Measurements from ENCODE around the gene GPA33. TPM values are rescaled to one million over a fixed set of nuclear protein-coding genes. Genes with fewer than 3 reads are reported as not detected.
"Not testable (repeated sequence)": the region's sequence is repeated elsewhere in the genome, so short reads cannot be mapped to it uniquely, and the experiment has no call there.

Gene GPA33
- total RNA-seq, 1 donor from 2014 or later: not detected

DNA sequence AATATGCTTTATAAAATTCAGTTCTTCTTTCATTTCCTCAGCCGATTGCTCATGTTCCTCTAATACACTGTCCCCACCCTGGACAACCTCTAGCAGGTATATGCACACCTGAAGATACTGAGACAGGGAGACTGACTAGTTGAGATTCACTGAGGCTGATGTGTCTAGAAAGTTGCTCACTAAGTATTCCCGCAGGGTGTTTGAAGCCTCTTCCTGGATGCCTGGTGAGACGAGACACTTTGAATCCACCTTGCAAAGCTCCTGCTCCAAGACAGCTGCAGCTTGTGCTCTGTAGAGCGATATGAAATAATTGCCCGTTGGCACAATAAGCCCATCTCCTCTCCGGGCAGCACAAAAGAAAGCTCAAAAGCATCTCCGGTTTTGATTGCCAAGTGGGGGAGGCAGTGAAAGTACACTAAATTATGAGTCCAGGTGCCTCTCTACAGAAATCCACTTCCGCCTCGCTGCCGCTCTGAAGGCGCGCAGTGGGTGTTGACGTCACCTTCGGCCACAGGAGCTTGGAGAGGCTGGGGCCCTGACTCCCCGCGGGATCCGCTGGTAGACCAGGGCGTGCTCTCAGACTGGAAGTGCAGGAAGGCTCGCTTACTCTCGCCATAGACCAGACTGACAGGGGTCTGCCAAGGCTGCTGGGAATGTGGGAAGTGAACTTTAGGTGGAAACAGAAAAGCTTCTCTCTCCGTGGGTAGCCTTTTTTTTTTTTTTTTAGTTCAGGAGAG is 46.3 kb downstream of the GPA33 start:
- Mint-ChIP-seq H3K9me3 (ENCODE audit: unreplicated experiment) (no peaks in the 10 kb centered on the region), H3K27me3 (ENCODE audit: unreplicated experiment) (no peaks in the 10 kb centered on the region), H3K36me3 (ENCODE audit: unreplicated experiment) (no peaks in the 10 kb centered on the region), H3K4me1 (ENCODE audit: low read depth, unreplicated experiment) (no peaks in the 10 kb centered on the region), H3K27ac (ENCODE audit: unreplicated experiment) (no peak overlapping the region), H3K4me3 (ENCODE audit: unreplicated experiment) (peak overlapping the region; percentile 27)
- TF ChIP-seq, protein P1, sequence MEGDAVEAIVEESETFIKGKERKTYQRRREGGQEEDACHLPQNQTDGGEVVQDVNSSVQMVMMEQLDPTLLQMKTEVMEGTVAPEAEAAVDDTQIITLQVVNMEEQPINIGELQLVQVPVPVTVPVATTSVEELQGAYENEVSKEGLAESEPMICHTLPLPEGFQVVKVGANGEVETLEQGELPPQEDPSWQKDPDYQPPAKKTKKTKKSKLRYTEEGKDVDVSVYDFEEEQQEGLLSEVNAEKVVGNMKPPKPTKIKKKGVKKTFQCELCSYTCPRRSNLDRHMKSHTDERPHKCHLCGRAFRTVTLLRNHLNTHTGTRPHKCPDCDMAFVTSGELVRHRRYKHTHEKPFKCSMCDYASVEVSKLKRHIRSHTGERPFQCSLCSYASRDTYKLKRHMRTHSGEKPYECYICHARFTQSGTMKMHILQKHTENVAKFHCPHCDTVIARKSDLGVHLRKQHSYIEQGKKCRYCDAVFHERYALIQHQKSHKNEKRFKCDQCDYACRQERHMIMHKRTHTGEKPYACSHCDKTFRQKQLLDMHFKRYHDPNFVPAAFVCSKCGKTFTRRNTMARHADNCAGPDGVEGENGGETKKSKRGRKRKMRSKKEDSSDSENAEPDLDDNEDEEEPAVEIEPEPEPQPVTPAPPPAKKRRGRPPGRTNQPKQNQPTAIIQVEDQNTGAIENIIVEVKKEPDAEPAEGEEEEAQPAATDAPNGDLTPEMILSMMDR (IDR thresholded peaks at IDR 0.05; ENCODE audit: partially characterized antibody, unreplicated experiment): no peak
- DNase-seq: no peak

DNA sequence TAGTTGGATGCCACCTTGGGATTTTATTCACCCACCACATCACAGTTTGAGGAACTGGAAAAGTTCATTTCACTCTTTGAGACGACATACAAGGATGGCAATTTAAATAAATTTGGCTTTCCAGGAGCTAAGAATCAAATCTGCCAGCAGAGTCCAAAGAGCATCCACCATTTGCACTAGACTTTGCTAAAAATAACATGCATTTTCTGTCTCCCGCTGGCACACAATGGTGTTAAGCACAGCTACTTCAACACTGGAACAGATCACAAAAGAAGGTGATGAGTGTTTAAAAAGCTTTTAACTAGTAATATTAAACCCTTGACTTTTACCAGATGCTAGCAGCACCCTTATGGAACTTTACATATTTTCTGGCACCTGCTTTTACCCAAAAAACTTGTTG is 56.5 kb downstream of the GPA33 start:
- Mint-ChIP-seq H3K27me3 (ENCODE audit: unreplicated experiment) (no peaks in the 10 kb centered on the region), H3K4me3 (ENCODE audit: unreplicated experiment) (no peak overlapping the region)
- TF ChIP-seq, protein P1 (IDR thresholded peaks at IDR 0.05; ENCODE audit: partially characterized antibody, unreplicated experiment): no peak

DNA sequence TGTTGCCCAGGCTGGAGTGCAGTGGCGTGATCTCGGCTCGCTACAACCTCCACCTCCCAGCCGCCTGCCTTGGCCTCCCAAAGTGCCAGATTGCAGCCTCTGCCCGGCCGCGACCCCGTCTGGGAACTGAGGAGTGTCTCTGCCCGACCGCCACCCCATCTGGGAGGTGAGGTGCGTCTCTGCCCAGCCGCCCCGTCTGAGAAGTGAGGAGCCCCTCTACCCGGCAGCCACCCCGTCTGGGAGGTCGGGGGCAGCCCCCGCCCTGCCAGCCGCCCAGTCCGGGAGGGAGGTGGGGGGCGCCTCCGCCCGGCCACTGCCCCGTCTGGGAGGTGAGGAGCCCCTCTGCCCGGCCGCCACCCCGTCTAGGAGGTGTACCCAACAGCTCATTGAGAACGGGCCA is 60.6 kb downstream of the GPA33 start:
- not testable (repeated sequence) for H3K4me3 Mint-ChIP-seq (ENCODE audit: unreplicated experiment); H3K9me3 Mint-ChIP-seq (ENCODE audit: unreplicated experiment); H3K27ac Mint-ChIP-seq (ENCODE audit: unreplicated experiment); H3K4me1 Mint-ChIP-seq (ENCODE audit: low read depth, unreplicated experiment); H3K27me3 Mint-ChIP-seq (ENCODE audit: unreplicated experiment); DNase-seq
- H3K36me3 Mint-ChIP-seq (ENCODE audit: unreplicated experiment): peaks cover 20% of the 10 kb centered on the region

More for the DNA sequence above, 56.5 kb downstream of the GPA33 start:
- no peak overlapping the region for H3K27ac Mint-ChIP-seq (ENCODE audit: unreplicated experiment)
- H3K4me1 Mint-ChIP-seq (ENCODE audit: low read depth, unreplicated experiment): no peaks in the 10 kb centered on the region
- no peak for DNase-seq
- peaks cover 2% of the 10 kb centered on the region for H3K9me3 Mint-ChIP-seq (ENCODE audit: unreplicated experiment)
- peaks cover 2% of the 10 kb centered on the region for H3K36me3 Mint-ChIP-seq (ENCODE audit: unreplicated experiment)

DNA sequence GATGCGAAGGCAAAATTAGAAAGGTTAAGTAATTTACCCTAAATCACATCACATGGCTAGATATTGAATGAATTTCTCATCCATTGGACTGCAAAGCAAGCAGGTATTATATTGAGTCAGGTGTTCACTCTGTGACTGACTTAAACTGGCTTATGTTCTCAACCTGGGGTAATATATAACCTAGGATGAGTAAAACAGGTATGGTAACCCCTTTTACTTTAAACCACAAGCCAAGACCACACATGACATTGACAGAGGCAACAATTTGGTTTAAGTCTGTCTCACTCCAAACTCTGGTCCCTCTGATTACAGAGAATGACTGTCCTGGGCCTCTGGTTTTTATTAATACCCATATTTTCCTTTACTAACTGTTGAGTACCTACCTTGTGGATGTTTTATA is 67.8 kb downstream of the GPA33 start:
- no peak for DNase-seq
- Mint-ChIP-seq H3K4me3 (ENCODE audit: unreplicated experiment) (no peak overlapping the region), H3K4me1 (ENCODE audit: low read depth, unreplicated experiment) (no peaks in the 10 kb centered on the region), H3K27ac (ENCODE audit: unreplicated experiment) (no peak overlapping the region), H3K9me3 (ENCODE audit: unreplicated experiment) (no peaks in the 10 kb centered on the region), H3K27me3 (ENCODE audit: unreplicated experiment) (peaks cover 2% of the 10 kb centered on the region), H3K36me3 (ENCODE audit: unreplicated experiment) (peaks cover 7% of the 10 kb centered on the region)
- TF ChIP-seq, protein P1 (IDR thresholded peaks at IDR 0.05; ENCODE audit: partially characterized antibody, unreplicated experiment): no peak

DNA sequence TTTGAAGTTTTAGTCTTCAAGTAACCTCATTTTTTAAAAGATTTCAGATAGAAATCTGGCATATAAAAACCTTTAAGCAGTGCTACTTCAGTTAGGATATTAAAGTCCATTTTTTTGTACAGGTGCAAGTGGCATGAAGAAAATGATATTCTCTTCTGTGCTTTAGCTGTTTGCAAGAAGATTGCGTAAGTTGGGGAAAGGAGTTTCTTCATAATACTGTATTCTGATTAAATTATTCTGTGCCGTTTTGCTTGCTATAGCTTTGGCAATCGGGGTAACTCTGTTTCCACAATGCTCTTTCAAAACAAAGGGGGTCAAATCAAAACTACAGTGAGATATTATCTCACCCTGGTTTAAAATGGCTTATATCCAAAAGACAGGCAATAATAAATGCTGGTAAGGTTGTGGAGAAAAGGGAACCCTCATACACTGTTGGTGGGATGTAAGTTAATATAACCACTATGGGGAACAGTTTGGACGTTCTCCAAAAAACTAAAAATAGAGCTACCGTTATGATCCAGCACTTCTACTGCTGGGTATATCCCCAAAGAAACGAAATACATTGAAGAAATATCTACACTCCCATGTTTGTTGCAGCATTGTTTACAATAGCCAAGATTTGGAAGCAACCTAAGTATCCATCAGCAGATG is 74.0 kb downstream of the GPA33 start:
- Mint-ChIP-seq H3K4me1 (ENCODE audit: low read depth, unreplicated experiment) (no peaks in the 10 kb centered on the region), H3K9me3 (ENCODE audit: unreplicated experiment) (no peaks in the 10 kb centered on the region), H3K36me3 (ENCODE audit: unreplicated experiment) (no peaks in the 10 kb centered on the region), H3K27me3 (ENCODE audit: unreplicated experiment) (no peaks in the 10 kb centered on the region), H3K4me3 (ENCODE audit: unreplicated experiment) (no peak overlapping the region), H3K27ac (ENCODE audit: unreplicated experiment) (no peak overlapping the region)
- TF ChIP-seq, protein P1 (IDR thresholded peaks at IDR 0.05; ENCODE audit: partially characterized antibody, unreplicated experiment): no peak
- DNase-seq: no peak
